Panc1 (cell line): Measurements from ENCODE around the gene SAMD14. TPM values are rescaled to one million over a fixed set of nuclear protein-coding genes. Genes with fewer than 3 reads are reported as not detected.

Experiments used
- ATAC-seq: fragments of 200-7000 bp; cut with Tn5 transposase; 2 replicates; pipeline ENCODE4 v1.9.1; 2020; ENCODE audit warnings: mild to moderate bottlenecking, moderate library complexity
- BruUV-seq: library from RNA; stranded (reverse); fragments of 400-500 nt; replicated peaks from 2 replicates; lab custom pipeline; 2021; lab: Mats Ljungman, UMichigan
- CTCF ChIA-PET: fragments of 300-600 bp; sonication (Branson Sonifier 250); formaldehyde crosslinking; loops from one replicate; lab custom pipeline; 2022; ENCODE audit warnings: antibody characterized with exemption; lab: Charles Lee
- POLR2A ChIA-PET: fragments of 300-600 bp; sonication (Branson Sonifier 250); formaldehyde crosslinking; loops from one replicate; lab custom pipeline; 2022; ENCODE audit warnings: antibody characterized with exemption; lab: Charles Lee
- DNase-seq: peaks from one replicate; pipeline ENCODE4 v3.0.0-alpha.2; 2010; ENCODE audit warnings: low read depth, low spot score
- H3K27ac ChIP-seq: 2 replicates; pipeline ENCODE4 v1.5.1; 2011; ENCODE audit warnings: mild to moderate bottlenecking, low read length, inconsistent platforms
- H3K27me3 ChIP-seq: fragments of 200-500 bp; sonication (Bioruptor generic); 2 replicates; pipeline ENCODE4 v1.6.0; 2014; ENCODE audit warnings: low read length, inconsistent platforms; ENCODE audit not compliant: control insufficient read depth, insufficient read depth
- H3K36me3 ChIP-seq: fragments of 200-500 bp; sonication (Bioruptor generic); 2 replicates; pipeline ENCODE4 v1.5.1; 2014; ENCODE audit warnings: inconsistent platforms, mild to moderate bottlenecking, low read length, moderate library complexity; ENCODE audit not compliant: control insufficient read depth, insufficient read depth
- H3K4me1 ChIP-seq: 2 replicates; pipeline ENCODE4 v1.5.1; 2011; ENCODE audit warnings: inconsistent platforms, mild to moderate bottlenecking, low read length, moderate library complexity; ENCODE audit not compliant: control insufficient read depth, insufficient read depth
- H3K4me3 ChIP-seq, 2 experiments: 2 replicates each; pipeline ENCODE4 v1.5.1; 2011 to 2012; ENCODE audit warnings: low read depth in 2 of 2, low read length in 2 of 2, mild to moderate bottlenecking in 2 of 2, inconsistent platforms in 1 of 2, moderate library complexity in 1 of 2
- H3K9me3 ChIP-seq: fragments of 200-500 bp; sonication (Bioruptor generic); 2 replicates; pipeline ENCODE4 v1.5.1; 2014; ENCODE audit warnings: low read depth, mild to moderate bottlenecking, inconsistent platforms, low read length, moderate library complexity; ENCODE audit not compliant: control insufficient read depth, insufficient read depth
- CTCF ChIP-seq: fragments of 450-650 bp; IDR thresholded peaks from 2 replicates; pipeline ENCODE4 v1.5.1; 2017; ENCODE audit warnings: mild to moderate bottlenecking
- POLR2AphosphoS5 ChIP-seq: IDR thresholded peaks from 2 replicates; pipeline ENCODE4 v1.6.1; 2012; ENCODE audit warnings: mild to moderate bottlenecking, low read depth, low read length, moderate library complexity
- REST ChIP-seq, 2 experiments: IDR thresholded peaks; 2 replicates each; pipeline ENCODE4 v1.6.1; 2011 to 2012; ENCODE audit warnings: low read depth in 2 of 2, control low read depth in 1 of 2, low read length in 1 of 2, mild to moderate bottlenecking in 1 of 2, moderate library complexity in 1 of 2; ENCODE audit not compliant: insufficient read depth in 1 of 2
- SIN3A ChIP-seq: IDR thresholded peaks from 2 replicates; pipeline ENCODE4 v1.6.1; 2012; ENCODE audit warnings: low read depth, mild to moderate bottlenecking, low read length, moderate library complexity, borderline replicate concordance; ENCODE audit not compliant: insufficient read depth
- TCF7L2 ChIP-seq: IDR thresholded peaks from 2 replicates; pipeline ENCODE4 v1.6.1; 2011; ENCODE audit warnings: mild to moderate bottlenecking, low read depth, low read length, inconsistent platforms
- in situ Hi-C: cut with HindIII; loops from 2 replicates; pipeline ENCODE4 v1.10.0; 2016; ENCODE audit warnings: low sequenced_read_pairs, low pct_unique_long_range_greater_than_20kb
- intact Hi-C: fragments of 100-400 bp; cut with micrococcal nuclease; formaldehyde crosslinking; loops from one replicate; pipeline ENCODE4 v1.10.0; 2022; ENCODE audit not compliant: unreplicated experiment
- total RNA-seq: library from RNA; stranded (reverse); gene quantifications from one replicate; pipeline ENCODE4 v1.2.1, GENCODE V29; 2021; ENCODE audit not compliant: unreplicated experiment

SAMD14 gene
- total RNA-seq, 1 experiment from 2014 or later = 6.9 TPM

DNA sequence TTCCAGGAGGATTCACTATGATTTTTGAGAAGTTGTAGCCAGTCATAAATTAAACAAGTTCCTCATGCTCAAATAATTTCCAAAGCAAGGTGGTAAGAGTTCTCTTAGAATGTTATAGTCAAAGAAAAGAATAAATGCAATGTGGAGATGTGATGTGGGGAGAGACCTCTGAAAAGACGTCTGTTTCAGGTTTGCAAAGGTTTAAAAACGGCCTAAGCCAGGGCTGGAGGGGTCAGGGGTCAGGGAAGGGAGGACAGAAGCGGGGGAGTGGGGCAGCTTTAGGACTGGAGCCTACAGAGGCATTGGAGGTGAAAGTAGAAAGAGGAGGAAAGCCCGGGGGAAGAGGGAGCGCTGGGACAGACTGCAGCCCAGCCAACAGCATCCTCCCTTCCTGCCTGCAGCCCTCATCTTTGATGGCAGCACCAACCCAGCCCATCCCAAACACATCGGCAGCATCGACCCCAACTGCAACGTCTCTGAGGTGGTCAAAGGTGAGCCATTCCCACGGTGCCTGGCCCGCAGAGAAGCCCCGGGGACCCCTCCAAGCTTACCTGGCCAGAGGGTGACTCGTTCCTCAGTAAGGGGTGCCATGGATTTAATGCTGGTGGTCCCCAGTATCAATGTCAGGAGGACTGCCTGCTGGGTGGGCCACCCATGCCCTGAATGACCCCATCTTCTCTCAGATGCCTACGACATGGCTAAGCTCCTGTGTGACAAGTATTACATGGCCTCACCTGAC is 23.4 kb downstream of the SAMD14 start:
- no peaks in the 10 kb centered on the region for H3K9me3 ChIP-seq

GRCh38 chr17:50105811-50106210 is 24.1 kb downstream of the SAMD14 start:
- in situ Hi-C loops = no loop called here
- H3K27me3 ChIP-seq = no peaks in the 10 kb centered on the region
- H3K4me1 ChIP-seq = peaks cover 19% of the 10 kb centered on the region
- intact Hi-C loops = no loop called here
- no peak for DNase-seq
- no peak overlapping the region for H3K4me3 ChIP-seq
- no peak for TF ChIP-seq SIN3A
- no peak for TF ChIP-seq CTCF
- no peak for TF ChIP-seq POLR2AphosphoS5
- no peak for TF ChIP-seq REST (IDR thresholded peaks at IDR 0.05; ENCODE audit: insufficient read depth in 1 of 2, low read depth in 2 of 2, low read length in 1 of 2)
- TF ChIP-seq TCF7L2 = no peak
- no peak for ATAC-seq
- ChIA-PET CTCF (no interaction called here), POLR2A (no interaction called here)
- H3K9me3 ChIP-seq = no peaks in the 10 kb centered on the region
- BruUV-seq = no TSS peak
- no peaks in the 10 kb centered on the region for H3K36me3 ChIP-seq
- H3K27ac ChIP-seq = no peak overlapping the region

More for the DNA sequence above, 23.4 kb downstream of the SAMD14 start:
- ChIA-PET CTCF (no interaction called here), POLR2A (no interaction called here)
- Histone ChIP-seq H3K4me1 (peaks cover 12% of the 10 kb centered on the region), H3K36me3 (no peaks in the 10 kb centered on the region), H3K27me3 (no peaks in the 10 kb centered on the region), H3K27ac (no peak overlapping the region), H3K4me3 (no peak overlapping the region)
- BruUV-seq = no TSS peak
- no peak for ATAC-seq
- no peak for DNase-seq
- TF ChIP-seq TCF7L2 (no peak), CTCF (no peak), POLR2AphosphoS5 (no peak), SIN3A (no peak)
- in situ Hi-C loops = no loop called here
- intact Hi-C loops = no loop called here
